GM12878 (cell line): ENCODE measurements around the gene SEC11A. TPM values are rescaled to one million over a fixed set of nuclear protein-coding genes. Genes with fewer than 3 reads are reported as not detected.

Experiments
- ASH2L ChIP-seq: fragments of 300-600, 200-600 bp; sonication (generic); IDR thresholded peaks from 2 replicates; pipeline ENCODE4 v1.6.1; 2017; ENCODE audit warnings: low read depth, mild to moderate bottlenecking, borderline replicate concordance
- HCFC1 ChIP-seq: fragments of 150-350 bp; IDR thresholded peaks from 2 replicates; pipeline ENCODE4 v1.6.1; 2014; ENCODE audit warnings: low read length
- NBN ChIP-seq: fragments of 450-650 bp; IDR thresholded peaks from 2 replicates; pipeline ENCODE4 v1.6.1; 2016
- NFYA ChIP-seq: IDR thresholded peaks from 2 replicates; pipeline ENCODE4 v1.6.1; 2011; ENCODE audit warnings: low read depth, mild to moderate bottlenecking, low read length, improper control_type of control experiment, borderline replicate concordance
- NR2C2 ChIP-seq: IDR thresholded peaks from 2 replicates; pipeline ENCODE4 v1.6.1; 2011; ENCODE audit warnings: borderline replicate concordance, low read depth; ENCODE audit not compliant: control insufficient read depth, insufficient read length
- SMAD5 ChIP-seq: IDR thresholded peaks from 2 replicates; pipeline ENCODE4 v1.6.1; 2016; ENCODE audit warnings: antibody characterized with exemption, low read depth
- ZBED1 ChIP-seq: IDR thresholded peaks from 2 replicates; pipeline ENCODE4 v1.6.1; 2016; ENCODE audit warnings: borderline replicate concordance
- ZNF274 ChIP-seq: IDR thresholded peaks from one replicate; pipeline ENCODE4 v1.8.0; 2011; ENCODE audit not compliant: insufficient read length, insufficient read depth
- ZNF622 ChIP-seq: fragments of 450-650 bp; IDR thresholded peaks from 2 replicates; pipeline ENCODE4 v1.6.1; 2017; ENCODE audit warnings: mild to moderate bottlenecking, inconsistent platforms
- polyA plus RNA-seq, 11 experiments: library from polyadenylated mRNA; depleted of rRNA in 4 of 11; unstranded in 6 of 11; stranded (reverse) in 5 of 11; fragments of >200 nt; fragmentation: Nextera tagmentation in 4 of 11; fragmentation: Illumina TruSeq in 1 of 11; extraction: Ambion mirVana in 4 of 11; extraction: Trizol in 1 of 11; gene quantifications; 1 replicate in 1 of 11; 2 replicates in 10 of 11; pipeline versions ENCODE4 v1.2.1 to v1.2.3, GENCODE V29; 2011 to 2016; ENCODE audit warnings: inconsistent platforms in 2 of 11, missing spikeins in 2 of 11, low read depth in 1 of 11
- total RNA-seq, 4 experiments: library from RNA; depleted of rRNA in 3 of 4; stranded (reverse); fragments of >200 nt in 3 of 4; fragmentation: Illumina TruSeq in 1 of 4; extraction: Trizol in 1 of 4; gene quantifications; 2 replicates each; pipeline versions ENCODE4 v1.2.1 to v1.2.3, GENCODE V29; 2013 to 2021
- TF ChIP-seq, protein P1 (sequence below): fragments of 450-650 bp; IDR thresholded peaks from 2 replicates; pipeline ENCODE4 v1.6.1; 2017; ENCODE audit warnings: mild to moderate bottlenecking
- TF ChIP-seq, protein P2 (sequence below): fragments of 450-650 bp; IDR thresholded peaks from 2 replicates; pipeline ENCODE4 v1.6.1; 2017; ENCODE audit warnings: mild to moderate bottlenecking, low read depth, inconsistent platforms; ENCODE audit not compliant: poor library complexity, severe bottlenecking
- TF ChIP-seq, protein P3 (sequence below): IDR thresholded peaks from 2 replicates; pipeline ENCODE4 v1.6.1; 2011; ENCODE audit warnings: mild to moderate bottlenecking, low read depth, low read length, moderate library complexity; ENCODE audit not compliant: insufficient replicate concordance
- TF ChIP-seq, protein P4 (sequence below): fragments of 150-350 bp; IDR thresholded peaks from 2 replicates; pipeline ENCODE4 v1.6.1; 2016; ENCODE audit warnings: low read depth, low read length
- TF ChIP-seq, protein P5 (sequence below): IDR thresholded peaks from 2 replicates; pipeline ENCODE4 v1.6.1; 2011; ENCODE audit warnings: borderline replicate concordance, low read depth, mild to moderate bottlenecking, moderate library complexity, mixed read lengths, low read length; ENCODE audit not compliant: insufficient read depth; ENCODE audit errors: extremely low read length
- TF ChIP-seq, protein P6 (sequence below): fragments of 450-650 bp; IDR thresholded peaks from 2 replicates; pipeline ENCODE4 v1.6.1; 2016; ENCODE audit warnings: mild to moderate bottlenecking
- TF ChIP-seq, protein P7 (sequence below): IDR thresholded peaks from 2 replicates; pipeline ENCODE4 v1.6.1; 2011; ENCODE audit warnings: borderline replicate concordance, low read depth, mild to moderate bottlenecking, moderate library complexity, low read length; ENCODE audit not compliant: insufficient read depth, poor library complexity, severe bottlenecking

SEC11A gene
- total and polyA plus RNA-seq, 10 of the 15 experiments (the other 5 are each of a cell fraction or from before 2014, with no cell fraction given), result 99.2 to 159 (median 143) TPM

DNA sequence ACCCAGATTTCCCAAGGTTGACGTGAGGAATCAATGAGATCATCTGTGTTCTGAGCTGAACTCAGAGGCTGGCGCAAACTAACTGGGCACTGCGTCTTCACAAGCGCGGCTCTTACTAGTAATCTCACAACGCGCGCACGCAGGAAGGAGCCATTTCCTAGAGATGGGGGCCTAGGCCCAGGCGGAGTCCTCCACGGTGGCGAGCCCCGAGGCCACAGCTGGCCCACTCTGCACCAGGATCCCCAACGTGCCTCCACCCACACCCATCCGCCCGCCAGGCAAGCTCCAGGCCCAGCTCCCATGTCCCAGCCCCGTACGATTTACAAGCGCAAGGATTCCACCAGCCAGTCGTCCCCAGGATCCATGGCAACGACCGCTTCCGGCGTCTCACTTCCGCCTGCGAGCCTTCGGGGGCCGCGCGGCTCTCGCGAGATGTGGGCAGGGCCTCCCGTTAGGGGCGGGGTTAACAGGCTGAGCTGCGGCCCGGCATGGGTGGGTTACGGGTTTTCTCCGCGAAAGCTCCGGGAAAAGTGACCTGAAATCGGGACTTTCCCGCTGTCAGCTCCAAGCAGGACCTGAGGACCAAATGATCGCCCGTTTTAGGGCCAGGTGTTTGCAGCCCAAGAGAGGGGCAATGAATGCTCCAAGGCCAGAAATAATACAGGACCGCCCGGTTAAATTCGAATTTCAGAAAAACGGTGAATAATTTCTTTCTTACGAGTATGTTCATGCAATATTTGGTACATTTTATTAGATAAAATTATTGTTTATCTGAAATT, 61.8 kb downstream of the SEC11A start, which contains the start of gene WDR73 (continued):
- TF ChIP-seq, protein P1, sequence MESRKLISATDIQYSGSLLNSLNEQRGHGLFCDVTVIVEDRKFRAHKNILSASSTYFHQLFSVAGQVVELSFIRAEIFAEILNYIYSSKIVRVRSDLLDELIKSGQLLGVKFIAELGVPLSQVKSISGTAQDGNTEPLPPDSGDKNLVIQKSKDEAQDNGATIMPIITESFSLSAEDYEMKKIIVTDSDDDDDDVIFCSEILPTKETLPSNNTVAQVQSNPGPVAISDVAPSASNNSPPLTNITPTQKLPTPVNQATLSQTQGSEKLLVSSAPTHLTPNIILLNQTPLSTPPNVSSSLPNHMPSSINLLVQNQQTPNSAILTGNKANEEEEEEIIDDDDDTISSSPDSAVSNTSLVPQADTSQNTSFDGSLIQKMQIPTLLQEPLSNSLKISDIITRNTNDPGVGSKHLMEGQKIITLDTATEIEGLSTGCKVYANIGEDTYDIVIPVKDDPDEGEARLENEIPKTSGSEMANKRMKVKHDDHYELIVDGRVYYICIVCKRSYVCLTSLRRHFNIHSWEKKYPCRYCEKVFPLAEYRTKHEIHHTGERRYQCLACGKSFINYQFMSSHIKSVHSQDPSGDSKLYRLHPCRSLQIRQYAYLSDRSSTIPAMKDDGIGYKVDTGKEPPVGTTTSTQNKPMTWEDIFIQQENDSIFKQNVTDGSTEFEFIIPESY, result no peak
- TF ChIP-seq SMAD5, result peak; percentile 55; the same call in 1 of the 2 replicates
- no peak for TF ChIP-seq ZNF274
- no peak for TF ChIP-seq NR2C2
- no peak for TF ChIP-seq ASH2L
- TF ChIP-seq, protein P2, sequence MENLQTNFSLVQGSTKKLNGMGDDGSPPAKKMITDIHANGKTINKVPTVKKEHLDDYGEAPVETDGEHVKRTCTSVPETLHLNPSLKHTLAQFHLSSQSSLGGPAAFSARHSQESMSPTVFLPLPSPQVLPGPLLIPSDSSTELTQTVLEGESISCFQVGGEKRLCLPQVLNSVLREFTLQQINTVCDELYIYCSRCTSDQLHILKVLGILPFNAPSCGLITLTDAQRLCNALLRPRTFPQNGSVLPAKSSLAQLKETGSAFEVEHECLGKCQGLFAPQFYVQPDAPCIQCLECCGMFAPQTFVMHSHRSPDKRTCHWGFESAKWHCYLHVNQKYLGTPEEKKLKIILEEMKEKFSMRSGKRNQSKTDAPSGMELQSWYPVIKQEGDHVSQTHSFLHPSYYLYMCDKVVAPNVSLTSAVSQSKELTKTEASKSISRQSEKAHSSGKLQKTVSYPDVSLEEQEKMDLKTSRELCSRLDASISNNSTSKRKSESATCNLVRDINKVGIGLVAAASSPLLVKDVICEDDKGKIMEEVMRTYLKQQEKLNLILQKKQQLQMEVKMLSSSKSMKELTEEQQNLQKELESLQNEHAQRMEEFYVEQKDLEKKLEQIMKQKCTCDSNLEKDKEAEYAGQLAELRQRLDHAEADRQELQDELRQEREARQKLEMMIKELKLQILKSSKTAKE, result peak; percentile 40
- TF ChIP-seq ZBED1, result no peak
- no peak for TF ChIP-seq ZNF622
- TF ChIP-seq, protein P3, sequence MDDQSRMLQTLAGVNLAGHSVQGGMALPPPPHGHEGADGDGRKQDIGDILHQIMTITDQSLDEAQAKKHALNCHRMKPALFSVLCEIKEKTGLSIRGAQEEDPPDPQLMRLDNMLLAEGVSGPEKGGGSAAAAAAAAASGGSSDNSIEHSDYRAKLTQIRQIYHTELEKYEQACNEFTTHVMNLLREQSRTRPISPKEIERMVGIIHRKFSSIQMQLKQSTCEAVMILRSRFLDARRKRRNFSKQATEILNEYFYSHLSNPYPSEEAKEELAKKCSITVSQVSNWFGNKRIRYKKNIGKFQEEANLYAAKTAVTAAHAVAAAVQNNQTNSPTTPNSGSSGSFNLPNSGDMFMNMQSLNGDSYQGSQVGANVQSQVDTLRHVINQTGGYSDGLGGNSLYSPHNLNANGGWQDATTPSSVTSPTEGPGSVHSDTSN, result no peak
- TF ChIP-seq, protein P4, sequence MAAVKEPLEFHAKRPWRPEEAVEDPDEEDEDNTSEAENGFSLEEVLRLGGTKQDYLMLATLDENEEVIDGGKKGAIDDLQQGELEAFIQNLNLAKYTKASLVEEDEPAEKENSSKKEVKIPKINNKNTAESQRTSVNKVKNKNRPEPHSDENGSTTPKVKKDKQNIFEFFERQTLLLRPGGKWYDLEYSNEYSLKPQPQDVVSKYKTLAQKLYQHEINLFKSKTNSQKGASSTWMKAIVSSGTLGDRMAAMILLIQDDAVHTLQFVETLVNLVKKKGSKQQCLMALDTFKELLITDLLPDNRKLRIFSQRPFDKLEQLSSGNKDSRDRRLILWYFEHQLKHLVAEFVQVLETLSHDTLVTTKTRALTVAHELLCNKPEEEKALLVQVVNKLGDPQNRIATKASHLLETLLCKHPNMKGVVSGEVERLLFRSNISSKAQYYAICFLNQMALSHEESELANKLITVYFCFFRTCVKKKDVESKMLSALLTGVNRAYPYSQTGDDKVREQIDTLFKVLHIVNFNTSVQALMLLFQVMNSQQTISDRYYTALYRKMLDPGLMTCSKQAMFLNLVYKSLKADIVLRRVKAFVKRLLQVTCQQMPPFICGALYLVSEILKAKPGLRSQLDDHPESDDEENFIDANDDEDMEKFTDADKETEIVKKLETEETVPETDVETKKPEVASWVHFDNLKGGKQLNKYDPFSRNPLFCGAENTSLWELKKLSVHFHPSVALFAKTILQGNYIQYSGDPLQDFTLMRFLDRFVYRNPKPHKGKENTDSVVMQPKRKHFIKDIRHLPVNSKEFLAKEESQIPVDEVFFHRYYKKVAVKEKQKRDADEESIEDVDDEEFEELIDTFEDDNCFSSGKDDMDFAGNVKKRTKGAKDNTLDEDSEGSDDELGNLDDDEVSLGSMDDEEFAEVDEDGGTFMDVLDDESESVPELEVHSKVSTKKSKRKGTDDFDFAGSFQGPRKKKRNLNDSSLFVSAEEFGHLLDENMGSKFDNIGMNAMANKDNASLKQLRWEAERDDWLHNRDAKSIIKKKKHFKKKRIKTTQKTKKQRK, result no peak
- TF ChIP-seq, protein P5, sequence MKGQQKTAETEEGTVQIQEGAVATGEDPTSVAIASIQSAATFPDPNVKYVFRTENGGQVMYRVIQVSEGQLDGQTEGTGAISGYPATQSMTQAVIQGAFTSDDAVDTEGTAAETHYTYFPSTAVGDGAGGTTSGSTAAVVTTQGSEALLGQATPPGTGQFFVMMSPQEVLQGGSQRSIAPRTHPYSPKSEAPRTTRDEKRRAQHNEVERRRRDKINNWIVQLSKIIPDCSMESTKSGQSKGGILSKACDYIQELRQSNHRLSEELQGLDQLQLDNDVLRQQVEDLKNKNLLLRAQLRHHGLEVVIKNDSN, result no peak
- TF ChIP-seq, protein P6, sequence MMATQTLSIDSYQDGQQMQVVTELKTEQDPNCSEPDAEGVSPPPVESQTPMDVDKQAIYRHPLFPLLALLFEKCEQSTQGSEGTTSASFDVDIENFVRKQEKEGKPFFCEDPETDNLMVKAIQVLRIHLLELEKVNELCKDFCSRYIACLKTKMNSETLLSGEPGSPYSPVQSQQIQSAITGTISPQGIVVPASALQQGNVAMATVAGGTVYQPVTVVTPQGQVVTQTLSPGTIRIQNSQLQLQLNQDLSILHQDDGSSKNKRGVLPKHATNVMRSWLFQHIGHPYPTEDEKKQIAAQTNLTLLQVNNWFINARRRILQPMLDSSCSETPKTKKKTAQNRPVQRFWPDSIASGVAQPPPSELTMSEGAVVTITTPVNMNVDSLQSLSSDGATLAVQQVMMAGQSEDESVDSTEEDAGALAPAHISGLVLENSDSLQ, result peak; percentile 81
- TF ChIP-seq HCFC1, result peak; percentile 49; the same call in 1 of the 2 replicates
- TF ChIP-seq NFYA, result no peak
- no peak for TF ChIP-seq NBN
- TF ChIP-seq, protein P7, sequence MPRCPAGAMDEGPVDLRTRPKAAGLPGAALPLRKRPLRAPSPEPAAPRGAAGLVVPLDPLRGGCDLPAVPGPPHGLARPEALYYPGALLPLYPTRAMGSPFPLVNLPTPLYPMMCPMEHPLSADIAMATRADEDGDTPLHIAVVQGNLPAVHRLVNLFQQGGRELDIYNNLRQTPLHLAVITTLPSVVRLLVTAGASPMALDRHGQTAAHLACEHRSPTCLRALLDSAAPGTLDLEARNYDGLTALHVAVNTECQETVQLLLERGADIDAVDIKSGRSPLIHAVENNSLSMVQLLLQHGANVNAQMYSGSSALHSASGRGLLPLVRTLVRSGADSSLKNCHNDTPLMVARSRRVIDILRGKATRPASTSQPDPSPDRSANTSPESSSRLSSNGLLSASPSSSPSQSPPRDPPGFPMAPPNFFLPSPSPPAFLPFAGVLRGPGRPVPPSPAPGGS, result no peak
